GM21526 (cell line): Measurements from ENCODE around the gene MACROD2.
A peak's percentile ranks its signal among the peaks of the same experiment; 100 is the strongest.

ENCODE experiments used
- ATAC-seq: cut with Tn5 transposase; IDR thresholded peaks from one replicate; pipeline ENCODE4 v1.9.1; 2021; ENCODE audit warnings: moderate library complexity; ENCODE audit not compliant: unreplicated experiment, low FRiP score

The MACROD2 gene

DNA sequence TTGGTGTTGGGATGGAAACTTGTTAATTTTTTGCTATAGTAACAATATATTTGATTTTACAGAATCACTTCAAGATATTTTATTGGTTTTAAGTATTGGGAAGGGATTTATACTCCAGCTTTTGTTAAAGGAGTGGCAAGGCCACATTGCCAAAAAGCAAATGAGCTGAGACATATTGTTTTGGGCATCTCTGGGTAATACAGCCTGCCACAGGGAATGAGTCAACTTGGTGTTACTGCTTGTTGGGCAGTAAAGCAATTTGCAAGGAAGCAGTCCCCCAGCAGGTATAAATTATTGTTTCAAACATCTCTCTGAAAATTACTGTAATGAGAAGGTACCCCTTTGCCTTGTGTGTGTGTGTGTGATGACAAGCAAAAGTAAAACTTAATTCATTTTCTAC is 1210.4 kb downstream of the MACROD2 start:
- no peak for ATAC-seq

DNA sequence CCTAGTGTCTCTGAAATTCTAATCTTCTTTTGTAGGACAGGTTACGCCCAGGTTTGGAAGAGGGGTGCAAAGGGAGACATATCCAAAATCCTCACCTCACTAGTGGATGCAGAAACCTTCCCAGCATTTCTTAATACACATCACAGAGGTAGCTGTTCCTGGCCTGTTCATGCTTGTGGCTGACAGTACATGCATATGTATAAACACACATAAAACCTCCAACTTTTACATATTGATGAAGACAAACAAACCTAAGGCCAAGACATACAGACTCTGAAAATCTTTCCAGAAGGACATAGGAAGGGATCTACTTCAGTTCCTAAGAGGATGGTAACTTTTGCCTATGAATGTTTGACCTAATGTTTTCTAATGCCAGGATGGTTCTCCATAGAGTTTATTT is 1214.2 kb downstream of the MACROD2 start:
- ATAC-seq, result no peak

GRCh38 chr20:15214051-15214450 is 1218.7 kb downstream of the MACROD2 start:
- no peak for ATAC-seq

DNA sequence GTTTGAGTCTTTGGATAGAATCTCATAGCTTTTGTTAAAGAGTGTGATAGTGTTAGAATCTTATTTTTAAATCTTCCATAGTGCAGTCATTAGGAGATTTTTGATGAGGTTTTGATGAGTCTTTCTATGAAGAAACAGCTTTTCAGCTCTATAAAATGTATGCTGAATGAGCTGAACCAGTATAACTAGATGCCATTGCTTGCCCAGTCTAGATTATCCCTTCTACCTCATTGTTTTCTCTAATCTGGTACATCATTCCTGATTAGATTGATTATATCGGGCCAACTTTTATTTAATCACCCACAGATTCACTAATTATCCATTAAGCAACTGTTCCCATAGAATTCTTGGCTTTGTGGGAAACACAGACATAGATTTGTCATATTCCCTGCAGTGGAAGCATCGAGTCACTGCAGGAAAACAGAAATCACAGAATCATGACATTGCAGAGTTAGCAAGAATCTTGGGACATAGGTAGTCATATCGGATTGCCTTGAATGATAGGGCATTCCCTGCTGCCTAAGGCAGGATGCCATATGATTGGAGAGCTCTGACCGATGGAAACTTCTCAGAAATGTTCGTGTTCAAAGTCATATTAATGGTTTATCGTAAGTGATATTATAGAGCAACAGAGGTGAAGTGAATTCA is 1224.8 kb downstream of the MACROD2 start:
- no peak for ATAC-seq

- ATAC-seq, result no peak
These were observed 1225.7 kb downstream of the MACROD2 start for GRCh38 chr20:15220778-15221565.

GRCh38 chr20:15222502-15223330 is 1227.4 kb downstream of the MACROD2 start:
- no peak for ATAC-seq

DNA sequence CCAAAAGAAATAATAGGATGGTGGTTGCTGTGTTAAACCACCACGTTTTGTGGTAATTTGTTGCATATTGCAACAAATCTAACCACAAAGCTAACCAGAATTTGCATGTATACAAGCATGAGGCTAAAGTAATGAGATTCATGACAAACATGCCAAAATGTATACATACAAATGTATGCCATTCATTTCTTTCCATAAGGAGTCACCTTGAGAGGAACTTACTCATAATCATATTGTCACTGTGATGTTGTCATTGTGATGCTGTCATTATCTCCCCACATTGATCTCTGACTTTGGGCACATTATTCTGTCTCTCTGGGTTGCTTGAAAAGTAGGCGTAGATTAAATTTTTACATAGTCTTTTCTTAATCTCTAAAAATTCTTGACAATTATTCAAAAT is 1228.9 kb downstream of the MACROD2 start:
- ATAC-seq, result no peak

GRCh38 chr20:15227102-15227501 is 1231.8 kb downstream of the MACROD2 start:
- ATAC-seq, result no peak

GRCh38 chr20:15232243-15232642 is 1236.9 kb downstream of the MACROD2 start:
- ATAC-seq, result no peak

DNA sequence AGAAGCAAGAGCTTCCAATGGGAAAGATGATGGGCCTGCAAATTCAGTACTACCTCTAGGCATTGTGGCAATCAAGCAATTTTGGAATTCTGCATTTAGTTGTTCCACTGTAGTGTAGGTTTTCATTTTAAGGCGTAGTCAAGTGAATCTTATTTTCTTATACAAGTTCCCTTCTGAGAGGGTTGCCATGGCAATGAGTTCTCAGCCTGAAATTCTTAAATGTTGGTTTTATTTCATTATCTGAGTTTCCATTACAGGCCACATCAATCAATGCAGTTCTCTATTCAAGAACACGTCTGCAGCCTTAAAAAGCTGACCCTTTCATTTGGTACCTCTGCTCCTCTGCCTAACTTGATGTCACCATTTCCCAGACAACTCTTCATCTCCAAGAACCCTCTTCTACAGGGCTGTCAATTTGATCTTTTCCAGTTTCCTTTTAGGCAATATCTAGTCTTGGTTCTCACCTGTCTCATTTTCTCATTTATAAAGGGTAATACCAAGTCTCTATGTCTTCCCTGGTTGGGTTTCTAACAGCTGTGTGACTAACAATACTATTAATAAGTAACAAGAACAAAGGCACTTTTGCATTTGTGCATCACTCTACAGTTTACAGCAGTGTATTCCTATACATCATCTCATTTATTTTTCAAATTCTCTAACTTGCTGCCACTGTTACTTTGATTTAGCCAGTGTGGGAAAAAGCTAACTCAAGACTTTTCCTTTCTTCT is 1240.3 kb downstream of the MACROD2 start:
- ATAC-seq, result no peak

GRCh38 chr20:15236812-15237211 is 1241.5 kb downstream of the MACROD2 start:
- peak; percentile 84 for ATAC-seq

DNA sequence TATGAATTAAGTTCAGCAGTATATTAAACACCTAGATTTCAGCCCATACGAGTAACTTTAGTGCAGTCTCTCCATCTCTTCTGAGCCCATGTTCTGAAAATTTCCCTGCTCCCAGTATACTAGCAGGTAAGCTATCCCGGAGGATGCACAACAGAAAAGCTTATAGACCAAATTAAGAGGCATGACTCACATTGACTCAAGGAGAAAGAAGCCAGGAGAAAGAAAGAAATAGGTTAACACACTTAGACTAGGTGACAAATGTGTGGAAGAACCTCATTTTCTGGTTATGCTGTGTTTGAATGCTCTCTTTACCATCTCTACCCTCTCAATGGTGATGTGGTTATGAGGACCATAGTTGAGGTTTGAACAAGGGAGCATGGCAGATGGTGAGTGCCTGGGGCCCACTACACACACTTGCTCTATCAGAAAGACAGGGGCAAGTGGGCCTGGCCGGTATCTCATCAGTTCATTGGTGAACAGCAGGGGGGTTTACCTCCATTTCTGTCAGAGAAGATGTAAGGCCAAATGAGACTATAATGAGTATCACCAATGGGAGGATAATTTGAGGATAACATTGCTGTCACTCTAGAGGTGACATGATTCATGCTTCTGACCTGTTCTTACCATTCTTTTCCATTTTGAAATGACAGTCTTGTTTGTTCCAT is 1244.4 kb downstream of the MACROD2 start:
- ATAC-seq, result no peak

DNA sequence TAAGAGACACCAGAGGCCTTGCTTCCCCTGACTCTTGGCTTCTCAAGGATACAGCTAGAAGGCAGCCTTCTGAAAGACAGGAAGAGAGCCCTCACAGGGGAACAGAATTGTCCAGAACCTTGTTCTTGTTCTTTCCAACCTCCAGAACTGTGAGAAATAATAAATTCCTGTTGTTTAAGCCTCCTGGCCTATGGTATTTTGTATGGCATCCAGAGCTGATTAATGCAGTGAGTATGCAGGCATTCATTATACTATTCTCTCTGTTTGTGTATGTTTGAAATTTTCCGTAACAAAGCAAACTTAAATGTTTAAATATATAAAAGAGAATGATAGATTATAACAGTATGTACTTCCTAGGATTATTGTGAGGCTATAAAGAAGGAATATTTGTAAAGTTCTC is 1245.5 kb downstream of the MACROD2 start:
- no peak for ATAC-seq

DNA sequence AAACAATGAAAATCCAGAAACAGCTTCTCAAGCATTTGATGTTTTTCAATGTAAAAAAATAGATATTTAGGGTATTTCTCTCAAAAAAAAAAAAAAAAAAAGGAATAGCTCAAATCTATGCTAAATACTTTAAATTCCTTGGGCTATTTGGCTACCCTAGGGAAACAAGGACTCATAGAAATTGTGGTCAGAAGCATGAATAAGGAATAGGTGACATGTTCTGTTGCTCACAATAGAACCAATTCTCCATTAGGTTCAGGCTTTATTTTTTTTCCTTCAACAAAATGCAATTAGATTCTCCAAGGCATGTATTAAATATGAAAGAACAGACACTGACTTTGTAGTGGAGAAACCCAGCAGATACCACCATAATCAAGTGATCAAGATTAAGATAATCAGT is 1246.4 kb downstream of the MACROD2 start:
- no peak for ATAC-seq

- no peak for ATAC-seq
These were observed 1247.5 kb downstream of the MACROD2 start for GRCh38 chr20:15242773-15243172.

- ATAC-seq, result no peak
These were observed 1250.6 kb downstream of the MACROD2 start for GRCh38 chr20:15245896-15246295.

DNA sequence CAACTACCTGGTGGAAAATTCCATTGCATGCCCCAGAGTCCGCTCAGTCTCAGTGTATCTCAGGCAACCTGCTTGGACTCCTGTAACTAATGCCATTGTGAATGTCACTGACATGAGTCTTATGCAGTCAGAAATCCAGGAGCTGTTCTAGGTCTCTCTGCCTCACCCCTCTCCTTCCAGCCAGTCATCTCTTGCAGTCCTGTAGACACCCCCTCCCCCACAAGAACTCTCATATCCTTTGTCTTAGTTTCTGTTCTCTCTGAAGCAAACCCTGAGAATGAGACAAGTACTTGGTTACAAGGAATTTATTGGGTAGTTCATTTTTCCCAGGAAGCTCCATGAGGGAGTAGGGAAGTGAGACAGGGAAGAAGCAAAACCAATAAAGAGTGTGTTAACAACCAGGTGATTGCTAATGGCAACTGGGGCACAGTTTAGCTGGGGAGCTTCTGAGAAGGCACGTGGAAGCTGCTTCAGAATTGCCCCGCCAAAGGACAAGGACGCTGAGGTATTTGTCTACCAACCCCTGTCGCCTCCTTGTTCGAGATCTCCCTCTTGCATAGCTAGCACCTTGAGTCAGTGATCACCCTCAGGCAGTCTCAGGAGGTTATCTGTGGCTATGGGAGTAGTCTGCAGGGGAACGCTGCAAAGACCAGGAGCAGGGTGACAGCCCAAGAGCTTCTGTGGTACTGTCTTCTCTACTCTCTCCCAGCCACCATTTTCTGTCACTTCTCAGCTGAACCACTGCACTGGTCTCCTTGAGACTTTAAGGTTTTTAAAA is 1253.5 kb downstream of the MACROD2 start:
- peak; percentile 91 for ATAC-seq

DNA sequence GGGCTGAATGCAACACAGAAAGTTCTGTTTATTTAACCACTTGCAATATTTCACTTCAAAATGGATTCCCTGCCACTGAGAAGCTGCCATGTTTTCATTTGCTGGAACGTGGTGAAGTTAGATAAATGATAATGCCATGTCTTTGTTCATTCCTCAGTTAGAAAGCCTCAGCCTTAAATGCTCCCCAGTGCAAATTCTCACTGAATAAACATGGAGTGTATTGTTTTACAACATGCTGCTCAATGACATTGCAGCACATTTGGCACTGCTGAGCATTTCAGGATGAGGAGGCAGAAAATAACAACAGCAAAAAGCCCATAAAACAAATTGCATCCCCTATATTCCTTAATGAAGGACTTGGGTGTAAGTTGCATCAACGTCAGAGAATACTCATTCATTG is 1255.9 kb downstream of the MACROD2 start:
- no peak for ATAC-seq

DNA sequence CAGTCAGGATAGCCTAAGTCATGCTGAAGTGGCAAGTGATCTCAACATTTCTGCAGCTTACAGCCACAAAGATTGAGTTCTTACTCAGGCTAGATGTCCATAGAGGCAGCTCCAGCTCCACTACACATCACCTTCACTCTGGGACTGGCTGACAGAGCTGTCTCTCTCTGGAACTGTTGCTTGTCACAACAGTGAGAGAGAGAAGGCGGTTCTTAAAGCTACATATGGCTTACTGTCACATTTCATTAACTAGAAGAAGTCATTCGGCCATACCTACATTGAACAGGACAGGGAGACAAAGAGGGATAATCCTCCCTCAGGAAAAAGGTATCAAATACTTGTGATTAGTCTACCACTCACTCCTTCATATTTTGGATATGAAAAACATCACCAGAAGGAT is 1257.0 kb downstream of the MACROD2 start:
- no peak for ATAC-seq
